RKO (cell line): ENCODE results near the gene PEX14.

Experiments used
- DNase-seq: peaks from one replicate; pipeline ENCODE4 v3.0.0-alpha.2; 2016; ENCODE audit warnings: low spot score

PEX14 gene

GRCh38 chr1:10546896-10547295 is 72.1 kb downstream of the PEX14 start:
- DNase-seq = no peak

- no peak for DNase-seq
These were observed 75.3 kb downstream of the PEX14 start for GRCh38 chr1:10549904-10550664.

GRCh38 chr1:10553118-10553517 is 78.4 kb downstream of the PEX14 start:
- DNase-seq = no peak

- DNase-seq = no peak
These were observed 81.1 kb downstream of the PEX14 start for GRCh38 chr1:10555635-10556429.

- no peak for DNase-seq
These were observed 81.8 kb downstream of the PEX14 start for GRCh38 chr1:10556430-10557005.

- no peak for DNase-seq
These were observed 83.0 kb downstream of the PEX14 start for GRCh38 chr1:10557714-10558113.

- DNase-seq = no peak
These were observed 84.6 kb downstream of the PEX14 start for GRCh38 chr1:10559386-10559785.

- DNase-seq = no peak
These were observed 86.7 kb downstream of the PEX14 start for GRCh38 chr1:10561497-10561896.

GRCh38 chr1:10561955-10562354 is 87.2 kb downstream of the PEX14 start:
- no peak for DNase-seq

- no peak for DNase-seq
These were observed 89.3 kb downstream of the PEX14 start for GRCh38 chr1:10564063-10564462.

GRCh38 chr1:10569531-10569930 is 94.8 kb downstream of the PEX14 start:
- no peak for DNase-seq

GRCh38 chr1:10575616-10576015 is 100.9 kb downstream of the PEX14 start:
- peak; percentile 74 for DNase-seq

GRCh38 chr1:10578070-10578469 is 103.3 kb downstream of the PEX14 start:
- DNase-seq = no peak

- DNase-seq = no peak
These were observed 108.9 kb downstream of the PEX14 start for GRCh38 chr1:10583641-10584040.

- DNase-seq = no peak
These were observed 110.5 kb downstream of the PEX14 start for GRCh38 chr1:10585242-10585641.

- DNase-seq = no peak
These were observed 111.4 kb downstream of the PEX14 start for GRCh38 chr1:10586125-10586524.

- no peak for DNase-seq
These were observed 113.9 kb downstream of the PEX14 start for GRCh38 chr1:10588640-10589039.

- DNase-seq = no peak
These were observed 114.3 kb downstream of the PEX14 start for GRCh38 chr1:10589074-10589473.

- DNase-seq = no peak
These were observed 116.3 kb downstream of the PEX14 start for GRCh38 chr1:10591010-10591409.

GRCh38 chr1:10592373-10592772 is 117.6 kb downstream of the PEX14 start:
- DNase-seq = no peak

- DNase-seq = no peak
These were observed 119.0 kb downstream of the PEX14 start for GRCh38 chr1:10593750-10594149.

GRCh38 chr1:10594595-10595223 is 120.0 kb downstream of the PEX14 start:
- DNase-seq = no peak

GRCh38 chr1:10596780-10597179 is 122.0 kb downstream of the PEX14 start:
- DNase-seq = no peak
